Keratinocyte (primary cell): Measurements from ENCODE around the gene ZDHHC12. TPM values are rescaled to one million over a fixed set of nuclear protein-coding genes. Genes with fewer than 3 reads are reported as not detected.
A peak's percentile ranks its signal among the peaks of the same experiment; 100 is the strongest.

Source experiments
- DNase-seq: peaks from one replicate; pipeline ENCODE4 v3.0.0-alpha.2; 2011; ENCODE audit warnings: low read depth, missing footprints, low spot score
- FAIRE-seq: peaks from 2 replicates; lab custom pipeline; 2011; peaks lifted over from hg19 to GRCh38; lab: Jason Lieb, UNC
- H2AFZ ChIP-seq: 2 replicates; pipeline ENCODE4 v1.6.0; 2012; ENCODE audit warnings: low read length, control low read depth, inconsistent platforms; ENCODE audit not compliant: control insufficient read depth
- H3K27ac ChIP-seq: 2 replicates; pipeline ENCODE4 v1.5.1; 2011; ENCODE audit warnings: low read length; ENCODE audit not compliant: control insufficient read depth, insufficient read depth
- H3K27me3 ChIP-seq: 3 replicates; pipeline ENCODE4 v1.6.0; 2011; ENCODE audit warnings: low read length; ENCODE audit not compliant: control insufficient read depth, insufficient read depth; ENCODE audit errors: extremely low read depth
- H3K36me3 ChIP-seq, 2 experiments: 2 replicates in 1 of 2; 3 replicates in 1 of 2; pipeline ENCODE4 v1.5.1; 2011; ENCODE audit warnings: low read length in 2 of 2, mild to moderate bottlenecking in 1 of 2; ENCODE audit not compliant: control insufficient read depth in 2 of 2, insufficient read depth in 2 of 2; ENCODE audit errors: extremely low read depth in 1 of 2
- H3K4me1 ChIP-seq: 3 replicates; pipeline ENCODE4 v1.5.1; 2011; ENCODE audit warnings: low read length; ENCODE audit not compliant: control insufficient read depth, insufficient read depth; ENCODE audit errors: extremely low read depth
- H3K4me2 ChIP-seq: 3 replicates; pipeline ENCODE4 v1.6.0; 2011; ENCODE audit warnings: low read depth, low read length; ENCODE audit not compliant: control insufficient read depth, insufficient read depth; ENCODE audit errors: extremely low read depth
- H3K4me3 ChIP-seq, 3 experiments: fragments of 200-600 bp in 1 of 3; sonication (generic) in 1 of 3; 2 replicates in 2 of 3; 3 replicates in 1 of 3; pipeline ENCODE4 v1.5.1; 2011 to 2016; ENCODE audit warnings: low read length in 3 of 3, mild to moderate bottlenecking in 3 of 3, control low read depth in 2 of 3, inconsistent platforms in 1 of 3, low read depth in 1 of 3, mixed read lengths in 1 of 3, mixed run types in 1 of 3, moderate library complexity in 1 of 3; ENCODE audit not compliant: control insufficient read depth in 2 of 3, insufficient read depth in 2 of 3; ENCODE audit errors: extremely low read depth in 1 of 3
- H3K79me2 ChIP-seq: 2 replicates; pipeline ENCODE4 v1.6.0; 2012; ENCODE audit warnings: low read length; ENCODE audit not compliant: control insufficient read depth, insufficient read depth
- H3K9ac ChIP-seq: 3 replicates; pipeline ENCODE4 v1.6.0; 2011; ENCODE audit warnings: low read length; ENCODE audit not compliant: control insufficient read depth, insufficient read depth; ENCODE audit errors: extremely low read depth
- H3K9me1 ChIP-seq: 3 replicates; pipeline ENCODE4 v1.6.0; 2011; ENCODE audit warnings: low read length; ENCODE audit not compliant: control insufficient read depth, insufficient read depth; ENCODE audit errors: extremely low read depth
- H3K9me3 ChIP-seq: 2 replicates; pipeline ENCODE4 v1.5.1; 2012; ENCODE audit warnings: low read depth, low read length; ENCODE audit not compliant: control insufficient read depth
- H4K20me1 ChIP-seq: 3 replicates; pipeline ENCODE4 v1.6.0; 2011; ENCODE audit warnings: low read length; ENCODE audit not compliant: control insufficient read depth, insufficient read depth; ENCODE audit errors: extremely low read depth
- EZH2 ChIP-seq: IDR thresholded peaks from one replicate; pipeline ENCODE4 v1.6.1; 2012; ENCODE audit warnings: inconsistent platforms, mild to moderate bottlenecking, low read length, moderate library complexity
- dilution Hi-C: fragments of 300-500 bp; cut with MboI; formaldehyde crosslinking; loops from one replicate; pipeline ENCODE4 v1.7.0; 2020; ENCODE audit warnings: low sequenced_read_pairs; ENCODE audit not compliant: extremely low pct_ligation_motif_present
- polyA plus RNA-seq, 5 experiments: library from polyadenylated mRNA; depleted of rRNA in 3 of 5; stranded (reverse) in 3 of 5; stranded (forward) in 1 of 5; unstranded in 1 of 5; fragments of >200 nt; gene quantifications; 1 replicate in 1 of 5; 2 replicates in 3 of 5; 3 replicates in 1 of 5; pipeline versions ENCODE4 v1.2.1 to v1.2.3, GENCODE V29; 2011 to 2012; ENCODE audit warnings: missing spikeins in 2 of 5, low read depth in 1 of 5, low replicate concordance in 1 of 5
- TF ChIP-seq, protein P1 (sequence below), 3 experiments: IDR thresholded peaks in 1 of 3; conservative IDR thresholded peaks in 1 of 3; optimal IDR thresholded peaks in 1 of 3; 2 replicates in 2 of 3; 3 replicates in 1 of 3; pipeline versions ENCODE3 to v1.5.1; 2011; ENCODE audit warnings: low read length in 3 of 3, mild to moderate bottlenecking in 3 of 3, moderate library complexity in 2 of 3, control low read depth in 1 of 3, inconsistent platforms in 1 of 3; ENCODE audit not compliant: insufficient read depth in 2 of 3; ENCODE audit errors: extremely low read depth in 1 of 3

The ZDHHC12 gene
- polyA plus RNA-seq, 1 donor (not counting 4 experiments of a cell fraction or from before 2014, with no cell fraction given), result 24.1 TPM

DNA sequence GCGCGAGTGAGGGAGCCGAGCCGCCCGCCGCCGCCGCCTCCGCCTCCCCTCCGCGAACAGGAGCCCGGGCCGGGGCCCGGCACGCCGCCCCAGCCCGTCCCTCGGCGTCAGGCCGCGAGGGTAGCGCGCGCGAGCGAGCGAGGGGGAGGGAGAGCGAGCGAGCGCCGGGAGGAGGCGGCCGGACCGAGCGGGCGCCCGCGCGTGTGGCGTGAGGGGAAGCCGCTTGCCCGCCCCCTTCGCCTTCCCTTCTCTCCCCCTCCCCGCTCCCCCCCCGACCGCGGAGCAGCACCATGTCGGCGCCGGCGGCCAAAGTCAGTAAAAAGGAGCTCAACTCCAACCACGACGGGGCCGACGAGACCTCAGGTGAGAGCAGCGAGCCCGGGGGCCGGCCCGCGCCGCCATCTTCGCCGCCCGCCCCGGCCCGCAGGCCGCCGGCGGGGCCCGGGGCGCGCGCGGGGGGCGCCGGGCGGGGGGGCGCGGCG, 34.6 kb downstream of the ZDHHC12 start:
- Histone ChIP-seq H3K79me2 (peaks cover 65% of the 10 kb centered on the region), H3K4me2 (no peak overlapping the region), H3K4me1 (peaks cover 34% of the 10 kb centered on the region), H3K27me3 (no peaks in the 10 kb centered on the region), H3K9me3 (no peaks in the 10 kb centered on the region), H3K27ac (peak overlapping the region; percentile 47), H3K9me1 (no peaks in the 10 kb centered on the region), H2AFZ (no peak overlapping the region), H3K4me3 (peak overlapping the region in 2 of 3 experiments; percentile 48 to 61), H4K20me1 (peaks cover 4% of the 10 kb centered on the region), H3K9ac (peak overlapping the region; percentile 75), H3K36me3 (peaks cover 5 to 32% of the 10 kb centered on the region in 2 experiments)
- dilution Hi-C loops, result no loop called here
- FAIRE-seq, result no peak
- TF ChIP-seq EZH2, result no peak
- TF ChIP-seq, protein P1, sequence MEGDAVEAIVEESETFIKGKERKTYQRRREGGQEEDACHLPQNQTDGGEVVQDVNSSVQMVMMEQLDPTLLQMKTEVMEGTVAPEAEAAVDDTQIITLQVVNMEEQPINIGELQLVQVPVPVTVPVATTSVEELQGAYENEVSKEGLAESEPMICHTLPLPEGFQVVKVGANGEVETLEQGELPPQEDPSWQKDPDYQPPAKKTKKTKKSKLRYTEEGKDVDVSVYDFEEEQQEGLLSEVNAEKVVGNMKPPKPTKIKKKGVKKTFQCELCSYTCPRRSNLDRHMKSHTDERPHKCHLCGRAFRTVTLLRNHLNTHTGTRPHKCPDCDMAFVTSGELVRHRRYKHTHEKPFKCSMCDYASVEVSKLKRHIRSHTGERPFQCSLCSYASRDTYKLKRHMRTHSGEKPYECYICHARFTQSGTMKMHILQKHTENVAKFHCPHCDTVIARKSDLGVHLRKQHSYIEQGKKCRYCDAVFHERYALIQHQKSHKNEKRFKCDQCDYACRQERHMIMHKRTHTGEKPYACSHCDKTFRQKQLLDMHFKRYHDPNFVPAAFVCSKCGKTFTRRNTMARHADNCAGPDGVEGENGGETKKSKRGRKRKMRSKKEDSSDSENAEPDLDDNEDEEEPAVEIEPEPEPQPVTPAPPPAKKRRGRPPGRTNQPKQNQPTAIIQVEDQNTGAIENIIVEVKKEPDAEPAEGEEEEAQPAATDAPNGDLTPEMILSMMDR (optimal IDR thresholded peaks at IDR 0.05 in 1 of 3, IDR thresholded peaks at IDR 0.05 in 1 of 3, conservative IDR thresholded peaks at IDR 0.05 in 1 of 3; ENCODE audit: extremely low read depth in 1 of 3, insufficient read depth in 2 of 3, low read length in 3 of 3), result no peak
- DNase-seq, result no peak

DNA sequence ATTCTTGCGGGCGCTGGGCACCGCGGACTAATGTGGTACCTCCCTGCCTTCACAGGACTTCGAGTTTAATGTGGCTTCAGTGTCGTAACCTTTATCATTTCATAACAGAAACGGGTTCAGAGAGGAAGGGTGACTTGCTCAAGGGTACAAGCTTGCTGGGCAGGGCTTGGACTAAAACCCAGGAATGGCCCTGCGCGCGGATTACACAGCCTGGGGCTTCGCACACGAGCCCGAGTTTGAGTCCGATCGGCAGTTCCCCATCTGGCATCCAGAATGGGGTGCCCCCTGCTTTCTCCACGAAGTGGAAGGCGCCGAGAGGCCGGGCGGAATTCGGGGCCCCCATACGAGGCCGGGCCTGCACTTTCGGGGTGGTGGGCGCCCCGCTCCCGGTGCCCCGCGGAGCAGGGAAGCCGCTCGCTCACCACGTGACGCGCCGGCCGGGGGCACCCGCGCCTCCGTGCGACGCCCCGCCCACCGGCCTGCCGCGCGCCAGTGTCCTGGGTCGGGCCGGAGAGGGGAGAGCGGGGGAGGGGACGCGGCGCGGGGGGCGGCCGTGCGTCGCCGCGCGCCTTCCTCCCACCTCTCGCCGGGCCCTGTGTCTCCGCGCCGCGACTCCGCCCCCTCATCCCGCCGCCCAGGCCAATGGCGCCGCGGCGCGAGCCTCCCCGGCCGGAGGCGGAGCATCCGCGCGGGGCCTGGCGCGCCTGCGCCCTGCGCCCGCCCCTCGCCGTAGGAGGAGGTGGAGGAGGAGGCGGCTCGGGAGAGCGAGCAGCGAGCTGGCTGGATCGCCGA, 35.2 kb downstream of the ZDHHC12 start, which contains the start of gene SET:
Gene SET (plus strand): TSS at position 722 of the 792 bp plus-strand sequence. CDS start 361 bp downstream, outside the sequence.
- H3K4me2 ChIP-seq, result peak within 1 kb of the TSS; percentile 93
- H3K4me1 ChIP-seq, result peaks cover 34% of the 10 kb centered on the region
- no peaks in the 10 kb centered on the region for H3K27me3 ChIP-seq
- peak within 1 kb of the TSS; percentile 73 for H2AFZ ChIP-seq
- peak within 1 kb of the TSS; percentile 54 to 100 (median 97) for H3K4me3 ChIP-seq
- H3K79me2 ChIP-seq, result peaks cover 68% of the 10 kb centered on the region
- no peaks in the 10 kb centered on the region for H3K9me3 ChIP-seq
- no peaks in the 10 kb centered on the region for H3K9me1 ChIP-seq
- H3K9ac ChIP-seq, result peak within 1 kb of the TSS; percentile 92
- TF ChIP-seq, protein P1 (optimal IDR thresholded peaks at IDR 0.05 in 1 of 3, IDR thresholded peaks at IDR 0.05 in 1 of 3, conservative IDR thresholded peaks at IDR 0.05 in 1 of 3; ENCODE audit: extremely low read depth in 1 of 3, insufficient read depth in 2 of 3, low read length in 3 of 3), result no peak
- TF ChIP-seq EZH2, result no peak
- H3K36me3 ChIP-seq, result peaks cover 5 to 28% of the 10 kb centered on the region in 2 experiments
- DNase-seq (no peak), FAIRE-seq (no peak)
- H3K27ac ChIP-seq, result peak within 1 kb of the TSS; percentile 82
- dilution Hi-C loops, result no loop called here
- peaks cover 4% of the 10 kb centered on the region for H4K20me1 ChIP-seq
